Measurements from ENCODE around the gene KRTAP13-3.

KRTAP13-3 gene

GRCh38 chr21:30425826-30426225 is at the start of gene KRTAP13-3:
TSS of gene KRTAP13-3 (minus strand) at chr21:30425926. CDS start at chr21:30425912, 14 bp downstream.
- DNase-seq = no peak

GRCh38 chr21:30468900-30469714 is 43.4 kb upstream of the KRTAP13-3 start:
- DNase-seq = no peak

- no peak for DNase-seq
Observed at GRCh38 chr21:30463713-30464112, 38.0 kb upstream of the KRTAP13-3 start.

- DNase-seq = no peak
Observed at GRCh38 chr21:30448514-30448913, 22.8 kb upstream of the KRTAP13-3 start.

GRCh38 chr21:30447056-30447455 is 21.3 kb upstream of the KRTAP13-3 start:
- no peak for DNase-seq

GRCh38 chr21:30444204-30444603 is 18.5 kb upstream of the KRTAP13-3 start:
- DNase-seq = no peak

- no peak for DNase-seq
Observed at GRCh38 chr21:30443226-30443625, 17.5 kb upstream of the KRTAP13-3 start.

GRCh38 chr21:30439975-30440374 is 14.2 kb upstream of the KRTAP13-3 start, which contains the start of gene KRTAP15-1:
TSS of gene KRTAP15-1 (plus strand) at chr21:30440275. CDS start at chr21:30440328, 53 bp downstream.
- no peak for DNase-seq

- peak in 2 of 56 donors; percentile 5 to 19 for DNase-seq
Observed at GRCh38 chr21:30437010-30437565, 11.4 kb upstream of the KRTAP13-3 start.

- peak in 2 of 56 donors; percentile 0 to 4 for DNase-seq
Observed at GRCh38 chr21:30434033-30434631, 8.4 kb upstream of the KRTAP13-3 start.

- no peak for DNase-seq
Observed at GRCh38 chr21:30430170-30430655, 4.5 kb upstream of the KRTAP13-3 start, which contains the start of gene KRTAP13-4. TSS of gene KRTAP13-4 (plus strand) at chr21:30430220. CDS start at chr21:30430276, 56 bp downstream.

GRCh38 chr21:30426731-30427130 is 1.0 kb upstream of the KRTAP13-3 start:
- DNase-seq = no peak

GRCh38 chr21:30415993-30416392 is 9.7 kb downstream of the KRTAP13-3 start:
- no peak for DNase-seq

GRCh38 chr21:30408782-30409494 is 16.8 kb downstream of the KRTAP13-3 start:
- peak in 1 of 56 donors; percentile 17 for DNase-seq

- DNase-seq = no peak
Observed at GRCh38 chr21:30395731-30396130, 30.0 kb downstream of the KRTAP13-3 start, which contains the start of gene KRTAP13-1. TSS of gene KRTAP13-1 (plus strand) at chr21:30396031. CDS start at chr21:30396087, 56 bp downstream.

- DNase-seq = no peak
Observed at GRCh38 chr21:30391492-30392025, 34.2 kb downstream of the KRTAP13-3 start.

- no peak for DNase-seq
Observed at GRCh38 chr21:30382201-30382600, 43.5 kb downstream of the KRTAP13-3 start.

Data from amygdala (tissue), 56 donors.